GM18511 (cell line): ENCODE measurements around the gene PSMD14.
"Not testable (repeated sequence)": the region's sequence is repeated elsewhere in the genome, so short reads cannot be mapped to it uniquely, and the experiment has no call there.

ENCODE experiments used
- ATAC-seq: cut with Tn5 transposase; IDR thresholded peaks from one replicate; pipeline ENCODE4 v1.9.1; 2021; ENCODE audit warnings: mild to moderate bottlenecking, moderate library complexity; ENCODE audit not compliant: unreplicated experiment

The PSMD14 gene

DNA sequence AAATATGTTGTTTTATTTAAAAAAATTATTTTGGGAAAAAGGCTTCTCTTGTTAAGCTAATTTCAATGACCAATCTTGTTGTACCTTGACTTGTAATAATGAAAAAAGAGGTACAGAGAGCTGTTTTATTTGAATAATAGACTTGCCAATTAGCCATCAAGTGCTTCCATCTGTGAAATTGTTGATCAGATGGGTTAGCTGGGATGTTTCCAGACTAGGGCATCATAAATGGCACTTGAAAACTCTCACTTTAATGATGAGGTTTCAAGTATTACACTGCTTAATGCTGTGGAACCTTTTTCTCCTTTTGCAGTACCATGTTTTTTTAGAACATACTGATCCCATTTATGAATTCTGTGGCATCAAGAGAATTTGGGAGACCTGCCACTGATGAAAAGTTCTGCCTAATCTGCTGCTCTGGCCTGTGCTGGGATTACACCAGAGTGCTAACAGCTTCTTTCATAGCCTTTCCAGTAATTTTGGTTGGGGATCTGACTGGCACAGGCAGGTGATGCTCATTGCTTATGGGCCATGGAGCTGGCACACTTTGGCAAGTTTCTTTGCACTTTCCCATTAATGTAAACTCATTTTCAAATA, 24.2 kb downstream of the PSMD14 start:
- ATAC-seq: no peak

DNA sequence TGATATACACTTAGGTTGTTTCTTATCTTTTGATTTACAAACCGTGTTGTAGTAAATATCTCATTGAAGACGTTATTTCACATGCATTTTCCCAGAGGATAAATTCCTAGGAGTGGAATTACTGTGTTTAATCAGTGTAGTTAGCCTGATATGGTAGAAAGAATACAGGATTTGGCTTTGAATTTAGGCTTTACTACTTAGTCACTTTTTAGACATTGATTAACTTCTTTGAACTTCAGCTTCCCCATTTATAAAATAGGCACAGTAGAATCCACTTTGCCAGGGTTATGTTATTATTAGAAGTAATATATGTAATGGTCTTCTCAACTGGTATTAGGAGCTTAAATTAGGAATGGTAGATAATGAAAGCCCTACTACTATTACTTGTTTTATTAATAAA, 27.4 kb downstream of the PSMD14 start:
- ATAC-seq: no peak

DNA sequence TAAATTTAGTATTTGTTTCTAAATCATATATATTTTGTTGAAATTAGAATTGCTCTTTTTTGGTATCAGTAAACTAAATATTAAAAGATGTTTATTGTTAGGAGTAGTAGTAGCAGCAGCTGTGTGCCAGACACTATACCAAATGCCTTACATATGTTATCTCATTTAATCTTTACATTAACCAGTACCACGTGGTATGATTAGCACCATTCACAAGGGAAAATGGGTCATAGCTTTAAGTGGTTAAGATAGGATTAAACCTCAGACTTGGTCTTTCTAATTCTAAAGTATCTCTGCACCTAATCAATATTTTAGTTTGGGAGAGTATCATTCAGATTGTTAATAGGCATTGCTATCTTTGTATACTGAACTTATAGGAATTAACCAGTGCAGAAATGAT, 29.0 kb downstream of the PSMD14 start:
- ATAC-seq: no peak

DNA sequence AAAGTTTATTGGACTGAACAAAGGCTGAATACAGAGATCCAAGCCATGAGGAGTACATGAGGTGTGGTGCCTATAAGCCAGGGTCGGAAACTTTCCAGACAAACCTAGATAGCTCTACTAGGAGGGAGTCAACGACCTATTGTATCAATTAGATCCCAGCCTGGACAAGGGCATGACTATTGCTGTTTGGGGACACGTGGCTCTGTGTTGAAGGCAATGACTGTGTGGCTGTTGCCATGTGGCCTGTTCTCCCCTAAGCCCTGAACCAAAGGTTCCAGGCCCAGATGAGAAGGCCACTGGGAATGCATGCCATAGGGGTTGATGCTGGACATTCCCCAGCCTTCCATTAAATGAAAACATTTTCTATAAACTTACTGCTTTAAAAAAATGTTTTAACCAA, 31.3 kb downstream of the PSMD14 start:
- not testable (repeated sequence) for ATAC-seq

DNA sequence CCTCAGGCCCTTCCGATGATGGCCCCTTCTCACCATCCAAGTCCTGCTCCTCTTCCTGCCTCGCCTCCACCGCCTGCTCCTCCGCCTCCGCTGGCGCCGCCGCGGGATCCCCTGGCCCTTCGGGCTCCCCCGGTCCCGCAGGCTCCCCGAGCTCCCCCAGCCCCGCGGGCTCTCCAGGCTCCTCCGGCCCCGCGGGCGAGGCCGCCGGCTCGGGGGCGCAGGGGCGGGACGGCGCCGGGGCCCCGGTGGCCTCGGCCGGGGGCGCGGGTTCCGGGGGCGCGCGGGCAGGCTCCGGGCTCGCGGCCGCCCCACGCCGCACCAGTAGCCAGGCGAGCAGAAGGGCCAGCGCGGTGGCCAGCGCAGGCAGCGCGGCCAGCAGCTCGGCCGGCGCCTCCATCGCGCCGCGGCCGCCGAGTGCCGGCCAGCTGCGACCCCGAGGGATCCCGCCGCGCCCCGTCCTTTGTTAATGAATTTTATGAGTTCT, 32.7 kb downstream of the PSMD14 start:
- not testable (repeated sequence) for ATAC-seq

DNA sequence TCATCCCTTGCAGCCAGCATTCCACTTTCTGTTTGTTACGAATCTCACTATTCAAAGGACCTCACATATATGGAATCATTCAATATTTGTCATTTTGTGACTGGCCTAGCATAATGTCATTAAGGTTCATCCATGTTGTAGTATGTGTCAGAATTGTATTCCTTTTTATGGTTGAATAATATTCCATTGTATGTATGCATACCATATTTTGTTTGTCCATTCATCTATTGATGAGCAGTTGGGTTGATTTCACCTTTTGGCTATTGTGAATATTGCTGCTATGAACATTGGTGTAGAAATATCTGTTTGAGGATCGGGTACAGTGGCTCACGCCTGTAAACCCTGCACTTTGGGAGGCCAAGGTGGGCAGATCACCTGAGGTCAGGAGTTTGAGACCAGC, 35.0 kb downstream of the PSMD14 start:
- ATAC-seq: no peak

DNA sequence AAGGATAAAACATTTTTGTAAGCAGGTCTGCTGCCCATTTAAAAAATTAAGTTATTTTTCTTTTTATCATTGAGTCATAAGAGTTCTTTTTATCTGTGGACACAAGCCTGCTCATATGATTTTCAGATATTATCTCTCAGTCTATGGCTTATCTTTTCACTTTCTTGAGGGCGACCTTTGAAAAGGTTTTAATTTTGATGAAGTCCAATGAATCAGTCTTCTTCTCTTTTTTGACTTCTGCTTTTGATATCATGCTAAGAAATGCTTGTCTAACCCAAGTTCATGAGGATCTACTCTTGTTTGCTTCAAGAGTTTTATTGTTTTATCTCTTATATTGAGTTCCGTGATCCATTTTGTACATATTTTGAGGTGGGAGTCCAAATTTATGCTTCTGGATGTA, 36.5 kb downstream of the PSMD14 start:
- no peak for ATAC-seq

DNA sequence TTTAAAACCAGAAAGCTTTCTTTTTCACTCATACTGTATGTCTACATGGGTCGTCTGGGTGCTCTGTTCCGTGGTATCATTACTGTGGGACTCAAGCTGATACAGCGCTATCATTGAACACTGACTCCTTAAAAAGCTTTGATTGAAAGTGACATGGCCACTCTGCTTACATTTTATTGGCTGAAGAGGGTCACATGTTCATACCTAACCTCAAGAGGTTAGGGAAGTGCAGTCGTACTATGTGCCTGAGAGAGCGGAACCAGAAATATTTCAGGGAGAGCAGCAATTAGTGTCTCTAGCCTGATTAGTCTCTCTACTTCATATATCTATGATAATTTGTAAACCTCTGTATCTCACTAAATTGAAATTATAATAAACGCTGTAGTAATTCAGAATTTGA, 43.5 kb downstream of the PSMD14 start:
- ATAC-seq: no peak

DNA sequence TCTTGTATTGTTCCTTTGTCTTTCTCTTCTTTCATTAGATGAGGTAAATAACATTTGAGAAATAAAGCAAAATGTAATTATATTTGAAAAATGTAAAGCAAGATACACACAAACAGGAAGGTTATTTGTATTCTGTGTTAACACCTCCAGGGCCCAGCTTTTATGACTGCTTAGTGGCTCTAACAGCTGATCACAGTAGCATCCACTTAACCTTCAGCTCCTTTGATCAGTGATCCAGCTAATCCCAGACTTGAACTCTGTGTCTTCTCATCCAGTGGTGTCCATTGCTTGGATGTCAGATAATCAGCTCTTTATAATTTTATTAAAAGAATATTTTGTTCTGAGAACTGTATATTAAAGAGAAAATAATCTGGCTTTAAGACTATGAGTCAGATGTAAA, 44.5 kb downstream of the PSMD14 start:
- ATAC-seq: no peak

DNA sequence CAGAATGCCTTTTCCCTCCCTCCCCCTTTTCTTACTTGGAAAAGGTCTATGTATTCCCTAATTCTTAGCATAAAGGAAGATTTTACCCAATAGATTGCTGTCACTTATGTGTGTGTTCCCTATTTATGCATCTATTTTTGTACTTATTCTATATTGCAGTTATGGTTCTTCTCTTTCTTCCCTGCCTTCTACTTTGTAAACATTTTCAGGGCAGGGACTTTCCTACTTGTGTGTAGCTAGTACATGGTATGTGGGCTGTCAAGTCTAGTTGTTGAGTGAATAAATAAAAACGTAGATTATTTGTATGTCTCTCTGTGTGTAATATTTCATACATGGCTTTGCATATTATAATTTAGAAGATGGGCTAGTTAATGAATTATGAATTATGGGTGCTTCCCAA, 45.3 kb downstream of the PSMD14 start:
- ATAC-seq: no peak

DNA sequence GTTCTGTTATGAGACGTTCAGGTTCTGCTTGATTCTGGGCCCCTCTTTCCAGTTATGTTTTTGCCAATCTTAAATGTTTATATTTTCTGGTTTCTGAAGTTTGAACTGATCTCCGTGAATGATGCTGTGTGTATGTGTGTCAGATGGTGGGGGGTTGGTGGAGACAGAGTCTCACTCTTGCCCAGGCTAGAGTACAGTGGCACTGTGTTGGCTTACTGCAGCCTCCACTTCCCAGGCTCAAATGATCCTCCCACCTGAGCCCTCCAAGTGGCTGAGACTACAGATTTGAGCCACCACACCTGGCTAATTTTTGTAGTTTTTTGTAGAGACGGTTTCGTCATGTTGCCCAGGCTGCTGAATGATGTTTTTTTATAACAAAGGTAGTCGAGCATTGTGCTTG, 45.9 kb downstream of the PSMD14 start:
- no peak for ATAC-seq

DNA sequence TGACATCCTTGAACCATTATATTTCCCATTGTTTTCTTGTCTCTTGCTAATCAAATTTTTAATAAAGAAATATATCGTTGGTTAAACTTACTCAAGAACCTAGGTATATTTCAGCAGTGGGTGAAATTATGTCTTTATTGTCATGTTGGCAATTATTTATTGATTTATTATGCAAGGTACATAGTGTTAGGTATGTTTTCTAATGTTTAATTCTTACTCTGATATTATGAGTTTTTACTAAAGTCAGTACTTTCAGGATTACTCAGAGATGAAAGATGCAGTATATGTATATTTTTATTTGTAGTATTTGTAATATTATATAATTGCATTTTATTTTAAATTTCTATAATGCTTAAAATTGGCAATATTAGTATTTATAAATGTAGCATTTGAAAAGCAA, 46.9 kb downstream of the PSMD14 start:
- ATAC-seq: no peak

DNA sequence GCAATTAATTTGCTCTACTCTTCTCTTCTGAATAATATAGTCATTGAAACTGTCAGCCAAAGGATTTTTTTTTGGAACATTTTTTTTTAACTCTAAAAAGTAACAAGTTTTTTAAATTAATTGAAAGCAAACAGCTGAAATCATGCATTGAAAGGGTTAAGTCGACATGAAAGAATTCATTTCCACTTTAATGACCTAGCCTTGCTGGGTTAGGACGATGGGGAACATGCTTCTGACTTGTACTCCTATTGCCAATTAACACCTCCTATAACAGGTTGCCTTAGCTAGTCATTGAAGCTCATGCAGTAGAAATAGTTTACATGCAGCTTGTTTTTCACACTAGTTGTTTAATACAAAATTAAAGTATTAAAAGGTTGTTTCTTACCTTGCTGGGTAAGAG, 47.8 kb downstream of the PSMD14 start:
- no peak for ATAC-seq

DNA sequence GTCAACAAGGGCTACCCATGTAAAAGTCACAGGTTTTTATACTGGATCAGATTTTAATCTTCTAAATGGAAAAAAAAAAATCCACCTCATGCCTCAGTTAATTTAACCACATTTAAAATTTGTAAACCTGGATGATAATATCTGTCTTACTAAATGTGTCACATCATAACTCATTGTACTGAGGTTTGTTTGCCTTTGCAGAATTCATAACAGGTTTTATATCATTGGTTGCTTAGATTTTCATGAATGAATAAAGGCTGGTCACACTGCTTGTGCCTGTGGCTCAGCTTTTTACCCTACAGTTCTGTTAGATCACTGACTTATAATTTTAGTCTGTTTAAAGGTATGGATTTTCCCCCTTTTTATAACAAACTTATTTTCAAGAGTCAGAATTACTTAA, 48.9 kb downstream of the PSMD14 start:
- ATAC-seq: no peak

DNA sequence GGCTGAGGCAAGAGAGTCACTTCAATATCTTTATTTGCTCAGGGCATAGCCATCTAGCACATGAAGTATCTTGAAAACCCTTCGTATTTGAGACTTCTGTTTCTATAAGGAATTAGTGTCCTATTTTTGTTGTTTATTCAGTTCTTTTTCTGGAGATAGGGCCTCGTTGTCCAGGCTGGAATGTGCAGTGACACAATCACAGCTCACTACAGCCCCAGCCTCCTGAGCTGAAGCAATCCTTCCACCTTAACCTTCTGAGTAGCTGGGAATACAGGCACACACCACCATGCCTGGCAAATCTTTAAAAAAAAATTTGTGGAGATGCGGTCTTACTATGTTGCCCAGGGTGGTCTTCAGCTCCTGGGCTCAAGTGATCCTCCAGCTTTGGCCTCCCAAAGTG, 50.6 kb downstream of the PSMD14 start:
- no peak for ATAC-seq

DNA sequence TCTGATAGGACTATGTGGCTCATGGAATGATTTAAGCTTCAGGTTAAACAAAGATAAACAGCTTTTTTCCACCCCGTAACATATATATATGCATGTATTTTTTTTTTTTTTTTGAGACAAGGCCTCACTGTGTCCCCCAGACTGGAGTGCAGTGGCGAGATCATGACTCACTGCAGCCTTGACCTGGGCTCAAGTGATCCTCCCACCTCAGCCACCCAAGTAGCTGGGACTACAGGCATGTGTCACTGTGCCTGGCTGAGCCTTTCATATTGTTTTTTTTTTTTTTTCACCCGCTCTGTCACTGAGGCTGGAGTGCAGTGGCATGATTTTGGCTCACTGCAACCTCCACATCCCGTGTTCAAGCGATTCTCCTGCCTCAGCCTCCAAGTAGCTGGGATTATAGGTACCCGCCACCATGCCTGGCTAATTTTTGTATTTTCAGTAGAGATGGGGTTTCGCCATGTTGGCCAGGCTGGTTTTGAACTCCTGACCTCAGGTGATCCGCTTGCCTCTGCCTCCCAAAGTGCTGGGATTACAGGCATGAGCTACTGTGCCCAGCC, 52.0 kb downstream of the PSMD14 start:
- ATAC-seq: not testable (repeated sequence)

DNA sequence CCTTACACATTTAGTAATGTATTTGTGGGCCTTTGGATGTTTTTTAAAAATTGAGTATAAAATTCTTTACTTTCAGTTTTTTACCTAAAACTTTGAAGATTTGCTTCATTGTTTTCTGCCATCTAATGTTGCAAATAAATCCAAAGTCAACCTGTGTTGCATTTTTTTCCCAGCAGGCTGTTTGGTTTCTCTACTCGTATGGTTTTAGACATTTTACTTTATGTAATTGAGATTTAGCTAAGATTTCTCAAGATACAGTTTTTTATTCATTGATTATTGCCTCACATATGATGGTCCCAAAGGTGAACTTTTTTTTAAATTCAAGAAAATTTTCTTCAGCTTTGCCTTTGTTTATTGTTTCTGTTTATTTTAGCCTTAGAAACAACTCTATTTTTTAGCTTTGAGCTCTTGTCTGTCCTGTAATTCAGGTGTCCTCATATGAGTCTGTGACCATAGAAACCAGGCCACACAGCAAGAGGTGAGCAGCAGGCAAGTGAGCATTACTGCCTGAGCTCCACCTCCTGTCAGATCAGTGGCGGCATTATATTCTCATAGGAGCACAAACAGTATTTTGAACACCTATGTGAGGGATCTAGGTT, 54.4 kb downstream of the PSMD14 start:
- ATAC-seq: no peak

DNA sequence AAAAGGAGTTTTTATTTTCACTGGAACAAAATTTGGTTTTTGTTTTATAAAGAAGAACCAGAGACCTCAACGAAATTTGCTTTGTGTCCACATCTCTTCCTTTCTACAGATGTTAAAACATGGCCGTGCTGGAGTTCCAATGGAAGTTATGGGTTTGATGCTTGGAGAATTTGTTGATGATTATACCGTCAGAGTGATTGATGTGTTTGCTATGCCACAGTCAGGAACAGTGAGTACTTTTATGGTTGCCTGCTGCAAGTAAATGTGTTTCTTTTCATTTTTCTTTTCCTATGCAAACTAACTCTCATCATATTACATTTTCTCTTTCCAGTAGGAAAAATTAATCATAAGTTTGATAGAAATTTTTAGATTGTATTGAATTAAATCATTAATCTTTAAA, 59.5 kb downstream of the PSMD14 start:
- no peak for ATAC-seq

DNA sequence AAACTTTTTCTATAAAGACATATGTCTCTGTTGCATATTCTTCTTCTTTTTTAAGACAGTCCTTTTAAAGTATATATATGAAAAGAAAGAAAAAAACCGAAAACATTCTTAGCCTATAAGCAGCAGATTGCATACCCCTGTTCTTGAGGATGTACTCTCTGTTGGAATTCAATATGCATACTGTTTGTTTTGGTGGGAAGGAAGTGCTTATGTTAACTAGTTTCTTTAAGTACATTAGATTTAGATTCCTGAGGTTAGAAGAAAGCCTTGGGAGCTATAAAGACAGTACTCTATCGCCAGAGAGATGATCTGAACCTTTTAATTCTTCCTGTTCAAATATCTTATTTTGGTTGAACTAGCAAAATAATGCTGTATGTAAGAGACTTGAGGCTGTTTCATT, 61.1 kb downstream of the PSMD14 start:
- no peak for ATAC-seq

DNA sequence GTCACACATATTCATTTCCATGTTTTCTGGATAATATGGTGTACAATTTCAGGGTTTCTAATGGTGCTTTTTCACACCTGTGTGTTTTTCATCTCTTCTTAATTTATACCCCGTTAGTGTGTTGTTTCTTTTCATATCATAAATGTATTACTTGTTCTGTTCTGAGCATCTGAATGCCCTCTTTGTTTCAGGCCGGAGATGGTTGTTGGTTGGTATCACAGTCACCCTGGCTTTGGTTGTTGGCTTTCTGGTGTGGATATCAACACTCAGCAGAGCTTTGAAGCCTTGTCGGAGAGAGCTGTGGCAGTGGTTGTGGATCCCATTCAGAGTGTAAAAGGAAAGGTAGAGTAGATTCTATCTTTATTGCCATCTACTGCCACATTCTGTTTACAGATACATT, 62.8 kb downstream of the PSMD14 start:
- no peak for ATAC-seq

DNA sequence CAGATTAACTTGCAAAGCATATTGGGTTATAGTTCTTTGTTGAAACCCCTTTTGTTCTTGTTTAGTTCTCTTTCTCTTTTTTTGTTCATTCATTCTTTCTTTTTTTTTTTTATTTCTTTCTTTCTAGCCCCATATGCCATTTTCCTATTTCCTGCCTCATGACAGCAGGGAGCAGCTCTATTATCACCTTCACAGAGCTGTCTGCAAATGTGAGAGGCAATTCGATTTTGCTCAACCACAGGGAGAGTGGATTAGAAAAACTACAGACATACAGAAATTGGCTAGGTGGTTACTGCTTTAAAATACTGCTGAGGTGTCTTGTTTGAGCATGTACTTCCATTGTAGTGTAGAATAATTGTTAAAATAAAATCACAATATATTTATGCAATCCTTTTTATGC, 63.6 kb downstream of the PSMD14 start:
- no peak for ATAC-seq

DNA sequence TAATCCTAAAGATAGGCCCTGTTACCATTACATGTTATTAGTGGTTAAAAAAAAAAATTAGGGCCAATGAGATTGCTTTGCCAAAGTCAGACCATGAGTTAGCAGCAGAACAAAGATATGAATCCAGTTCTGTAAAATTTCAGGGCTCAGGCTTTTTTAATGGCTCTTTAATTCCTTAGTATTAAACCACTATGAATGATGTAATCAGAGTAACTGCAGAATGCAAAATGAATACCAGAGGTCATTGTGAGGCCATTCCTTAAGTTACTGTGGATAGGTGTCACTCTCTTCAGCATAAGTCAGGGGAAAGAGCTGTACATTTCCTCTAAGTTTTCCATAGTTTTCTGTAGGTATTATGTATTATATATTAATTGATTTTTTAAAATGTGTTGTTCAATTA, 65.7 kb downstream of the PSMD14 start:
- no peak for ATAC-seq

DNA sequence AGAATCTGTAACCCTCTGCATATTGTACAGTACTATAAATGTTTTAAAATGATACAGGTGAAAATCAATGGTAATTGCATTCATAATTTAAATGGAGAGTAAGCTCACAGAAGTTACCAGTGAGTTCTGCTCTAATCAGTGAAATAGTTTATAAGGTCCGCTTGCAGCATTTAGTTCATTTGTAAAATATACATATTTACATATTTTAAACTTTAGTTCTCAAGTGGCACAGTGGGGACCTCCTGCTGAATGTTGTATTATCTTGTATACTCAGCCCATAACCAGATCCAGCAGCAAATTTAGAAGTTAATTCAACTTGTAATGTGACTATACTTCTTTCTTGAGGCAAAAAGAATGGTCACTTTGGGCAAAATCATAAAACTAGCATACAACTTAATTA, 66.2 kb downstream of the PSMD14 start:
- no peak for ATAC-seq
